ENCODE results near the gene CLDN9.
A peak's percentile ranks its signal among the peaks of the same experiment; 100 is the strongest.
"Not testable (repeated sequence)": the region's sequence is repeated elsewhere in the genome, so short reads cannot be mapped to it uniquely, and the experiment has no call there.

The CLDN9 gene

DNA sequence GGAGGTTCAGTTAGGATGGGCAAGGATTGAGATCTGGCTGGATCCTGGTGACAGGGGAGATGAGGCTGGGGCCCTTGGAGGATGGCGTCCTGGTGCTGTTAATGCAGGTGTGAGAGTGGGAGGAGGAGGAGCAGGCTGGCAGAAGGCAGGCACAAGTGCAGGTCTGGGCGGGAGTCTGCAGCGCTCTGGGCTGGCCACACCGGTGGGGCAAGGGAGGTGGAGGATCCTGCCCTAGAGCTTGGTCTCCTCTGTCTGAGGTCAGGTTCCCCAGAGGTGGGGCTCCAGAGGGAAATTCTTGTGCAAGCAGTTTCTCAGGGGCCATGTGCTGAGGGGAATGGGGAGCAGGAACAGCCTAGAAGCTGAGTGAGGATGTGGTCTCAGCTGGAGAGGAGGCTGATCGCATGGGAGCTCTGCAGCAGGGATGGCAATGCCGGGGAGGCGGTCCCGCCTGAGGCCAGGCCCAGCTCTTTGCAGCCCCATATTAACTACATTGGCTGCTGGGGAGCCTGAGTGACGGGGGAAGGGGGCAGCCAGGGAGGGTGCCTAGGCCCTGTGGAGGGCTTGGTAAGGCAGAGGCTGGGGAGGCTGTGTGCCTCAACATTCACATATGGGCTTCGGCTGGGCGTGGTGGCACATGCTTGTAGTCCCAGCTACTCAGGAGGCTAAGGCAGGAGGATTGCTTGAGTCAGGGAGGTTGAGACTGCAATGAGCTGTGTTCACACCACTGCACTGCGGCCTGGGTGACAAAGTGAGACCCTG is 40.0 kb downstream of the CLDN9 start:
- DNase-seq (ENCODE audit: extremely low read depth in 1 of 2, low read depth in 1 of 2) = not testable (repeated sequence)

DNA sequence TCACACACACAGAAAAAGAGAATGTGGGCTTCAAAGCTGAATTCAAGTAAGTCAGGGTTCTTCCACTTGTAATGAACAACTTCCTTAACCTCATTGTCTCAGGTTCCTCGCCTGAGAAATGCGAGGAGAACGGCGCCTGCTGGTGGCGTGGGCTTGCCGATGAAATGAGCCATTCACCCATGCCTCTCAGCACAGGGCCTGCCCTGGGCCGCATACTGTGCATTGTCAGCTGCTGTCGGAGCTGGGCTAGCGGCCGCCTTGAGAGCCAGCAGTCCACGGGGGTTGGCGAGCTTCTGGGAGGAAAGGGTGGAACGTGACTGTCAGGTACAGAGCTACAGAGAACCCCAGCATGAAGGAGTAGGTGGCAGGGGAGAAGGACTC is 40.6 kb downstream of the CLDN9 start:
- DNase-seq (ENCODE audit: extremely low read depth in 1 of 2, low read depth in 1 of 2) = not testable (repeated sequence)

DNA sequence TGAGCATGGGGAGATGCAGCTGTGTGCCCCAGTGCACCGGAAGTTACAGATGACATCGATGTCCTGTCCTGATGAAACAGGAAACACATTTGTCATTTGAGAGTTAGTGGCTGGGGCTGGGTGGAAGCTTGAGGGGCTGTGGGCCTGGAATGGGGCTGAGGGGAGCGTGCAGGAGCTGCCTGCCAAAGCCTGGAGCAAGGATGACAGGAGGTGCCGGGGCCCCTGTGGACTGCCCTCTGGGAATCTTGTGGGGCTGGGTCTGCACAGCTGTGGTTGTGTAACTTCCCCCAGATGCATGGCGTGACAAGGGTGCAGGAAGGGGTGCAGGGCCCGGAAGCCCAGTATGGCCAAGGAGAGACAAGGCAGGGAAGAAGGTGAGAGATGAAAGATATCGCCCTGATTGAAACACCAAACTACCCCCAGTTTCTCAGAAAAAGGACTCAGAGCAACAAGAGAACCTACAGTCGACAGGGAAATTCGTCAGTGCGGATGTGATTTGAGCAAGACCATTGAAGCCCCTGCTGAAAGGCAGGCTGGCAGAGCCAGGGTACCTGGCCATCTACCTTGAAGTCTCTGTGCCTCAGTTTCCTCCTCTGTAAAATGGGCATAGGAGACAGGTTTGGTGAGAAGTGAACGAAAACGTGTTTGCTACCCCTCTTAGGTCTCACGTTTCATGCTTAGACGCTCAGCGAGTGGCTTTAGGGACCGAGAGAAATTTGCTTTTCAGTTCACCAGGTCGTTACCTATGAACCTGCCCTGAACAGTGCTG is 42.4 kb downstream of the CLDN9 start:
- DNase-seq (ENCODE audit: extremely low read depth in 1 of 2, low read depth in 1 of 2) = no peak

DNA sequence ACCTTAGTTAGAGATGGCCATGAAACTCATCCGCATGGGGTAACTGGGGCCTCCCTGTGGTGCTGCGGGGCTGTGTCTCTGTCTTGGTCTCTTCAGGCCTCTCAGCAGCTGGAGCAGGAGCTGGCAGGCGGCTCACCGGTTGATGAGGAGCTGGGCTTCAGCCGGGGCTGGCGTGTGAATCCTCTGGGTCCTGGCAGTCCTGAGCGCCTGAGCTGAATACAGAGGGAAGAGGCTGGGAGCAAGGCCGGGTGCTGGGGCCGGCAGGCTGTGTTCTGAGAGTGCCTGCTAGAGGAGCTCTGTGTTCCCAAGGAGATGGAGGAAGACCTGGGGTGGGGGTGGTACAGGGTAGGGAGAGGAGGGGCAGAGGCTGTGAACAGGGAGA is 43.0 kb downstream of the CLDN9 start:
- DNase-seq (ENCODE audit: extremely low read depth in 1 of 2, low read depth in 1 of 2) = not testable (repeated sequence)

DNA sequence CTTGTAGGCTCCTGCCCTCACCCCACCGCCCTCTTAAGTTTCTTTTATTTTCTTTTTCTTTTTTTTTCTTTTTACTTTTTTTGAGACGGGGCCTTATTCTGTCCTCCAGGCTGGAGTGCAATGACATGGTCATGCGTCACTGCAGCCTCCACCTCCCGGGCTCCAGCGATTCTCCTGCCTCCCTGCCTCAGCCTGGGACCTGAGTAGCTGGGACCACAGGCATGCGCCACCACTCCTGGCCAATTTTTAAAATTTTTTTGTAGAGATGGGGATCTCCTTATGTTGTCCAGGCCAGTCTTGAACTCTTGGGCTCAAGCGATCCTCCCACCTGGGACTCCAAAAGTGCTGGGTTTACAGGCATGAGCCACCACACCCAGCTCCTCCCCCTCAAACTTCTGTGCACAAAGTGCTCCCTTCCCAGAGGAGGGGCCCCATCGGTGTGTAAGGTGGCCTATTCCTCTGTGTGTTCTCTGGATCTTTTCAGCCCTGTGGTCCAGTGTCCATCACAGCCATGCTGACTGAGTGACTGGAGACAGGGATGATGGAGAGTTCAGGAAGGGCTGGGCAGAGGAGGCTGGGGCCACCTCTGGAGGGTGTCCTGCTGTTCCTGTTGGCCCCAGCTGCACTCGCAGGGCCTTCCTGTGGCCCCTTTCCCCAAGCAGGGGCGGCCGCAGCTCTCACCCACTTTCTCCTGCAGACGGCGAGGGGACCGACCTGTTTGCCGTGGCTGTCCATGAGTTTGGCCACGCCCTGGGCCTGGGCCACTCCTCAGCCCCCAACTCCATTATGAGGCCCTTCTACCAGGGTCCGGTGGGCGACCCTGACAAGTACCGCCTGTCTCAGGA is 43.8 kb downstream of the CLDN9 start:
- no peak for DNase-seq (ENCODE audit: extremely low read depth in 1 of 2, low read depth in 1 of 2)

DNA sequence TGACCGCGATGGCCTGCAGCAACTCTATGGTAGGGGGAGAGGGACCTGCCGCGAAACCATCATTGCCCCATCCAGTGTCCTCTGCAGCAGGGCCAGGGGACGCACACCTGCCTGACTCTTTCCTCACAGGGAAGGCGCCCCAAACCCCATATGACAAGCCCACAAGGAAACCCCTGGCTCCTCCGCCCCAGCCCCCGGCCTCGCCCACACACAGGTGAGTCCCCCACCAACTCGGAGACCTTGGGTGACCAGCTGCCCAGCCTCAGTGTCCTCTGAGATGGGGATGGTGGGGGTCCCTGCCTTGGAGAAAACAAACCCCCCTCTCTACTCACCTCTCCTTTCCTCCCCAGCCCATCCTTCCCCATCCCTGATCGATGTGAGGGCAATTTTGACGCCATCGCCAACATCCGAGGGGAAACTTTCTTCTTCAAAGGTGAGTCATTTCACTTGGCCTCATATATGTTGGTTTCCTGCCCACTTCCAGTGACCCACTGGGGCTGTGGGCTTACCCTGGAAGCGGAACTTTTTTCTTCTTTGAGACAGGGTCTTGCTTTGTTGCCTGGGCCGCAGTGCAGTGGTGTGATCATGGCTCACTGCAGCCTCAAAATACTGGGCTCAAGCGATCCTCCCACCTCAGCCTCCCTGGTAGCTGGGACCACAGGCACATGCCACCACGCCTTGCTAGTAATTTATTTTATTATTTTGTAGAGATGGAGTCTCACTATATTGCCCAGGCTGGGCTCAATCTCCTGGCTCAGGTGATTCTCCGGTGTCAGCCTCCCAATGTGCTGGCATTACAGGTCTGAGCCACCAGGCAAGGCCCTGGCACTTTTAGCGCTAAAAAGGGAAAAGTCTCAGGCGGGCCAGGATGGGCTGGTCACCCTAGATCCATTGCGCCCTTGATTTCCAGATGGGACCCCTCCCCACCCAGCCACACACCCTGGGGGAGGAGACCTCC is 44.7 kb downstream of the CLDN9 start:
- no peak for DNase-seq (ENCODE audit: extremely low read depth in 1 of 2, low read depth in 1 of 2)

DNA sequence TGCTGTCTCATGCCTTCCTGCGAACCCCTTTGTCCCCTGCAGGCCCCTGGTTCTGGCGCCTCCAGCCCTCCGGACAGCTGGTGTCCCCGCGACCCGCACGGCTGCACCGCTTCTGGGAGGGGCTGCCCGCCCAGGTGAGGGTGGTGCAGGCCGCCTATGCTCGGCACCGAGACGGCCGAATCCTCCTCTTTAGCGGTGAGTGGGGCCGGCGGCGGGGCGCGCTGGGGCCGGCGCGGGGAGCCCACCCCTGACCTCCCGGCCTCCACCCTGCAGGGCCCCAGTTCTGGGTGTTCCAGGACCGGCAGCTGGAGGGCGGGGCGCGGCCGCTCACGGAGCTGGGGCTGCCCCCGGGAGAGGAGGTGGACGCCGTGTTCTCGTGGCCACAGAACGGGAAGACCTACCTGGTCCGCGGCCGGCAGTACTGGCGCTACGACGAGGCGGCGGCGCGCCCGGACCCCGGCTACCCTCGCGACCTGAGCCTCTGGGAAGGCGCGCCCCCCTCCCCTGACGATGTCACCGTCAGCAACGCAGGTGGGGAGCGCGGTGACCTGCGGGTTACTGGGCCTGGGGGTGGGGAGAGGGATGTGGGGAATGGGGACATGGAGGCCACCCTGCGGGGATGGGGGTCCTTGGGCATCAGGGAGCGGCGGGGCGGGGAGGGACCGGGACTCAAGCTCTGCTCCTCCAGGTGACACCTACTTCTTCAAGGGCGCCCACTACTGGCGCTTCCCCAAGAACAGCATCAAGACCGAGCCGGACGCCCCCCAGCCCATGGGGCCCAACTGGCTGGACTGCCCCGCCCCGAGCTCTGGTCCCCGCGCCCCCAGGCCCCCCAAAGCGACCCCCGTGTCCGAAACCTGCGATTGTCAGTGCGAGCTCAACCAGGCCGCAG is 45.7 kb downstream of the CLDN9 start:
- DNase-seq (ENCODE audit: extremely low read depth in 1 of 2, low read depth in 1 of 2) = no peak

DNA sequence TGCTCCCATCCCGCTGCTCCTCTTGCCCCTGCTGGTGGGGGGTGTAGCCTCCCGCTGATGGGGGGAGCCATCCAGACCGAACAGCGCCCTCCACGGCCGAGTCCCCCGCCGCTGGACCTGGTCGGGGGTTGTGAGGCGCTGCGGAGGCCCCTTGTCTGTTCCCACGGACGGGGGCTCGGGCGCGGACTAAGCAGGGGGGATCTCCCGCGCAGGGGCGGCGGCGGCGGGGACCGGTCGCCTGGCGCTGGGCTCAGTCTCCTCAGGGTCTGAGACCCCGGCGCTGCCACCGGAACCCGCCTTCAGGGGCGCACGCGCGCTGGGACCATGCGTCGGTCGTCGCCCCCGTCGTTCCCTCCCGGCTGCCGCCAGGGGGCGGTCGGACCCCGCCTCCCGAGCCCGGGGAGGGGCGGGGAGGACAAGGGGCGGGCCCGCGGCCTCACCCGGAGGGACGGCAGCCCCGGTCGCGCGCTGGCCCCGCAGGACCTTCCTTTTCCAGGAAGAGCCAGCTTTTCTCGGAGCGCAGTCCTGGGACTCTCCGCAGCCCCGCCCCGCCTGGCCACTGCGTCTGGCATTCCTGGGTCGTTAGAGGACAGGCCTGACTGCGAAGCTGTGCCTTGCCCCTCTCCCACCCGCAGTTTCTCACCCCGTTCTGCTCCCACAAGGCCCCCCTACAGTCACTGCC is 46.5 kb downstream of the CLDN9 start:
- DNase-seq (ENCODE audit: extremely low read depth in 1 of 2, low read depth in 1 of 2) = peak; percentile 77 to 82

DNA sequence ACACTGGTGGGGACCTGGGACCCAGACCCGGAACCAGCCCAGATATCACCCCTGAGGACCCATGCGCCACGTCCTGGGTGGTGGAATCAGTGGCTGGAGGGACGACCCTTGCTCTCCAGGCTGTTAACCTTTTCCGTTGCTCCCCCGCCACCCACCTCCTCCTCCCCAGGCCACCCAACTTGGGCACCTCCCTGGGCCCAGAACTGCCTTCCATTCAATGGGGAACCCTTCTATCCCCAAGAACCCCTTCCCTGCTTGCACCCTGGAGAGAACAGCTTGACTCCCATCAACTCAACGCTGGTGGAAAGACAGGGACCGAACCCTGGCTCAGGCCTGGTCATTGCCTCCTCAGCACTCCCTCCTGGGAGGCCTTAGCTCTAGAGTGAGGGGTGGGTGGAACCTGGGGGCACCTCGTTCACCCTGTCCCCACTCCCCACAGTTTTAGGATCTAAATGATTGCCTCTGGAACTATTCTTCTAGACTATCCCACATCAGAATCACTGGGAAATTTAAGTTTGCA is 47.1 kb downstream of the CLDN9 start:
- DNase-seq (ENCODE audit: extremely low read depth in 1 of 2, low read depth in 1 of 2) = no peak

DNA sequence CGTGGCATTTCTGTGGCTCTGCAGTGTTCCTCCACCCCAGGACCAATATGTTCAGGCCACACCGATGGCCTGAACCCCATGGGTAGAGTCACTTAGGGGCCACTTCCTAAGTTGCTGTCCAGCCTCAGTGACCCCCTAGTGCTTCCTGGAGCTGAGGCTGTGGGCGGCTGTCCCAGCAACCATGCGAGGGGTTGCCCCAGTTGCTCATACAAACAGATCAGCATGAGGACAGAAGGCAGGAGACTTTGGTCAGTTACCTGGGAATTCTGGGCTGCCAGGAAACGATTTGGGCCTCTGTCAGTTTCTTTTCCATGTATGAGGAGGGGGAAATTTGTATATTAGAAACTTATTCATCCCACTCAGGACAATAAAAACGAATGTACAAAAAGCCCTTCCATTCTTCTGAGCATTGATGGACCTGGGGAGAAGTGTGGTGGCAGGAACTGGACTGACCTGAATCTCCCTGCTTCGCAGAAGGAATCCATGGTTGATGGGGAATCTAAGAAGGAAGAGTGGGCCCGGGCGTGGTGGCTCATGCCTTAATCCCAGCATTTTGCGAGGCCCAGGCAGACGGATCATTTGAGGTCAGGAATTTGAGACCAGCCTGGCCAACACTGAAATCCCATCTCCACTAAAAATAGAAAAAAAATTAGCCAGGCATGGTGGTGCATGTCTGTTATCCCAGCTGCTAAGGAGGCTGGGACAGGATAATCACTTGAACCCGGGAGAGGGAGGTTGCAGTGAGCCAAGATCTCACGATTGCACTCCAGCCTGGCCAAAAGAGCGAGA is 47.8 kb downstream of the CLDN9 start:
- DNase-seq (ENCODE audit: extremely low read depth in 1 of 2, low read depth in 1 of 2) = no peak

DNA sequence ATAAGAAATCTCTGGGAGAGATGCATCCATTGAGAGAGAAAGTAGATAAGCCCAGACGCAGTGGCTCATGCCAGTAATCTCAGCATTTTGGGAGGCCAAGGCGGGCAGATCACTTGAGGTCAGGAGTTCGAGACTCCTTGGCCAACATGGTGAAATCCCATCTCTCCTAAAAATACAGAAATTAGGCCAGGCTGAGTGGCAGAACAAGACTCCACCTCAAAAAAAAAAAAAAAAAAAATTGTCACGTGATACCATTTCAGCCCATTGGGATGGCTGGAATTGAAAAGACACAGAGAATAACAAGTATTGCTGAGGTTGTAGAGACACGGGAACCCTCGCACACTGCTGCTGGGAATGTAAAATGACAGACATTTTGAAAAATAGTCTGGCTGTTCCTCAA is 49.8 kb downstream of the CLDN9 start:
- DNase-seq (ENCODE audit: extremely low read depth in 1 of 2, low read depth in 1 of 2) = no peak

DNA sequence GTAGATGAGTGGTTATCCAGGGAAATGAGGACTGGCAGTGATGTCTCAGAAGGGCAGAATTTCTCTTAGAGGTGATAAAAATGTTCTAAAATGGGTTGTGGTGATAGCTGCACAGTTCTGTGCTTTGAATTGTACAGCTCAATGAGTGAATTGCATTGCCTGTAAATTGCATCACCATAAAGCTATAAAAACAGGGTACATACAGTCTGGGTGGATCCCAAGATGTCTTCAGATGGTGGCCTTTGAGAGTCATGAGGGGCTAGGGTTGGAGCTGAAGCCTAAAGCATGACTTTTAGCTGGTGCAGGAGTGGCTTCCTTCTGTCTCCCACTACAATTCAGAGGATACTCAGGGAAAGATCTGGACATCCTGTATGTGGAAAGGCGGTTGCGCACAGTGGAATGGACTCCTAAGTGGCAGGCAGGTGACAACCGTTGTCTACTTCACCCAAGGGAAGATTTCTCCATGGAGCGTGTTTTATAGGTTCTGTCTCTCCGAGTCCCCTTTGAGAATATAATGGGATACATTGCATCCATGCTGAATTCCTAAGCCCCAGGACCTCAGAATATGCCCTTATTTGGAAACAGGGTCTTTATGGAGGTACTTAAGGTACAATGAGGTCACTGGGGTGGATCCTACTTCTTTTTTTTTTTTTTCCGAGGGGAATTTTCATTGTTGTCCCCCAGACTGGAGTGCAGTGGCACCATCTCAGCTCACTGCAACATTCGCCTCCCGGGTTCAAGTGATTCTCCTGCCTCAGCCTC is 51.1 kb downstream of the CLDN9 start:
- no peak for DNase-seq (ENCODE audit: extremely low read depth in 1 of 2, low read depth in 1 of 2)

All from stimulated activated CD8-positive, alpha-beta memory T cell treated with anti-CD3 and anti-CD28 coated beads, Interleukin-7, amount 100 ng/mL, for 48 hours (primary cell).